H1 (cell line): Measurements from ENCODE around the gene KLK12. TPM values are rescaled to one million over a fixed set of nuclear protein-coding genes. Genes with fewer than 3 reads are reported as not detected.

Source experiments
- CTCF ChIA-PET: fragments of 300-600 bp; sonication (Branson Sonifier 250); formaldehyde crosslinking; loops from one replicate; lab custom pipeline; 2021; ENCODE audit not compliant: partially characterized antibody; lab: Charles Lee
- POLR2A ChIA-PET: fragments of 300-600 bp; sonication (Branson Sonifier 250); formaldehyde crosslinking; loops from one replicate; lab custom pipeline; 2021; ENCODE audit warnings: inconsistent platforms; ENCODE audit not compliant: partially characterized antibody; lab: Charles Lee
- DNase-seq, 2 experiments: peaks; one replicate each; pipeline versions ENCODE4 v3.0.0 to v3.0.0-alpha.2; 2010 to 2022; ENCODE audit warnings: low spot score in 2 of 2, low read depth in 1 of 2, mixed read lengths in 1 of 2
- FAIRE-seq: peaks from 2 replicates; lab custom pipeline; 2011; peaks lifted over from hg19 to GRCh38; lab: Jason Lieb, UNC
- H2AFZ ChIP-seq: 2 replicates; pipeline ENCODE4 v1.8.1; 2012; ENCODE audit warnings: low read length, inconsistent platforms
- H2AK5ac ChIP-seq: 2 replicates; pipeline ENCODE4 v1.6.1; 2013; ENCODE audit warnings: low read depth, low read length
- H2BK120ac ChIP-seq: replicated peaks from 2 replicates; pipeline ENCODE3; 2013; ENCODE audit warnings: low read depth, low read length, inconsistent platforms
- H2BK12ac ChIP-seq: 2 replicates; pipeline ENCODE4 v1.6.1; 2013; ENCODE audit warnings: low read depth, low read length
- H2BK15ac ChIP-seq: 2 replicates; pipeline ENCODE4 v1.6.1; 2013; ENCODE audit warnings: low read length
- H2BK20ac ChIP-seq: 2 replicates; pipeline ENCODE4 v1.6.1; 2013; ENCODE audit warnings: low read length
- H2BK5ac ChIP-seq: 2 replicates; pipeline ENCODE4 v1.6.1; 2013; ENCODE audit warnings: low read depth, low read length
- H3K14ac ChIP-seq: 2 replicates; pipeline ENCODE4 v1.6.1; 2013; ENCODE audit warnings: inconsistent platforms; ENCODE audit not compliant: insufficient read length
- H3K18ac ChIP-seq: 2 replicates; pipeline ENCODE4 v1.6.1; 2013; ENCODE audit warnings: low read length; ENCODE audit errors: extremely low read depth
- H3K23ac ChIP-seq: 2 replicates; pipeline ENCODE4 v1.6.1; 2013; ENCODE audit warnings: inconsistent platforms; ENCODE audit not compliant: insufficient read length
- H3K23me2 ChIP-seq: 2 replicates; pipeline ENCODE4 v1.6.1; 2013; ENCODE audit warnings: low read depth, low read length
- H3K27ac ChIP-seq: 2 replicates; pipeline ENCODE4 v1.6.1; 2011; ENCODE audit warnings: low read depth, low read length, inconsistent platforms
- H3K27me3 ChIP-seq, 4 experiments: replicated peaks in 1 of 4; 1 replicate in 1 of 4; 2 replicates in 3 of 4; pipeline versions ENCODE4 v1.6.1 to v1.8.1; 2011 to 2013; ENCODE audit warnings: low read length in 3 of 4, mild to moderate bottlenecking in 3 of 4, inconsistent platforms in 2 of 4, mixed read lengths in 2 of 4, moderate library complexity in 1 of 4; ENCODE audit not compliant: control insufficient read depth in 3 of 4, insufficient read depth in 3 of 4; ENCODE audit errors: extremely low read depth in 1 of 4
- H3K36me3 ChIP-seq, 4 experiments: 2 replicates each; pipeline versions ENCODE4 v1.6.1 to v1.8.1; 2011 to 2013; ENCODE audit warnings: mild to moderate bottlenecking in 4 of 4, low read length in 3 of 4, moderate library complexity in 2 of 4, control low read depth in 1 of 4, inconsistent platforms in 1 of 4; ENCODE audit not compliant: insufficient read depth in 4 of 4, control insufficient read depth in 2 of 4
- H3K4ac ChIP-seq: replicated peaks from 2 replicates; pipeline ENCODE3; 2013; ENCODE audit warnings: low read length, low read depth, mixed read lengths, inconsistent platforms; ENCODE audit not compliant: insufficient read length
- H3K4me1 ChIP-seq, 4 experiments: replicated peaks in 1 of 4; 1 replicate in 1 of 4; 2 replicates in 3 of 4; pipeline versions ENCODE4 v1.6.1 to v1.8.1; 2011 to 2013; ENCODE audit warnings: low read length in 3 of 4, inconsistent platforms in 2 of 4, mixed read lengths in 1 of 4; ENCODE audit not compliant: insufficient read depth in 4 of 4, control insufficient read depth in 3 of 4
- H3K4me2 ChIP-seq, 2 experiments: 2 replicates each; pipeline versions ENCODE4 v1.6.1 to v1.8.1; 2011 to 2013; ENCODE audit warnings: low read depth in 2 of 2, low read length in 2 of 2, control low read depth in 1 of 2, inconsistent platforms in 1 of 2, mild to moderate bottlenecking in 1 of 2; ENCODE audit not compliant: insufficient read depth in 1 of 2
- H3K4me3 ChIP-seq, 4 experiments: fragments of 200-600, 300-600 bp in 1 of 4; sonication (generic), shearing (Covaris generic), sonication (Bioruptor Twin) in 1 of 4; 2 replicates each; pipeline versions ENCODE4 v1.5.1 to v1.8.1; 2011 to 2016; ENCODE audit warnings: low read length in 4 of 4, low read depth in 3 of 4, control low read depth in 2 of 4, inconsistent platforms in 2 of 4, mild to moderate bottlenecking in 2 of 4, mixed read lengths in 1 of 4, moderate library complexity in 1 of 4; ENCODE audit not compliant: insufficient read depth in 2 of 4; ENCODE audit errors: extremely low read depth in 1 of 4
- H3K56ac ChIP-seq: replicated peaks from 2 replicates; pipeline ENCODE3; 2013; ENCODE audit warnings: low read depth, mild to moderate bottlenecking, mixed read lengths, low read length, inconsistent platforms; ENCODE audit not compliant: insufficient read length
- H3K79me1 ChIP-seq: 2 replicates; pipeline ENCODE4 v1.6.1; 2013; ENCODE audit warnings: low read depth, low read length, control low read depth
- H3K79me2 ChIP-seq, 2 experiments: 2 replicates each; pipeline versions ENCODE4 v1.6.1 to v1.8.1; 2012 to 2013; ENCODE audit warnings: low read length in 2 of 2, mild to moderate bottlenecking in 2 of 2, inconsistent platforms in 1 of 2; ENCODE audit not compliant: insufficient read depth in 2 of 2, control insufficient read depth in 1 of 2
- H3K9ac ChIP-seq, 4 experiments: replicated peaks in 1 of 4; 1 replicate in 1 of 4; 2 replicates in 3 of 4; pipeline versions ENCODE4 v1.6.1 to v1.8.1; 2011 to 2013; ENCODE audit warnings: low read depth in 3 of 4, low read length in 3 of 4, control low read depth in 2 of 4, mild to moderate bottlenecking in 2 of 4, moderate library complexity in 2 of 4, inconsistent platforms in 1 of 4; ENCODE audit errors: extremely low read depth in 1 of 4
- H3K9me3 ChIP-seq, 2 experiments: 2 replicates each; pipeline versions ENCODE4 v1.6.1 to v1.8.1; 2012 to 2013; ENCODE audit warnings: mild to moderate bottlenecking in 2 of 2, moderate library complexity in 2 of 2, control low read depth in 1 of 2, inconsistent platforms in 1 of 2, low read depth in 1 of 2, low read length in 1 of 2, mixed read lengths in 1 of 2; ENCODE audit not compliant: insufficient read depth in 2 of 2
- H4K20me1 ChIP-seq, 2 experiments: replicated peaks in 1 of 2; 2 replicates each; pipeline versions ENCODE3 to v1.8.1; 2011 to 2013; ENCODE audit warnings: inconsistent platforms in 2 of 2, low read length in 2 of 2, mild to moderate bottlenecking in 1 of 2; ENCODE audit not compliant: insufficient read depth in 2 of 2, control insufficient read depth in 1 of 2
- H4K5ac ChIP-seq: 2 replicates; pipeline ENCODE4 v1.6.1; 2013; ENCODE audit warnings: low read length, low read depth, mixed read lengths, inconsistent platforms; ENCODE audit not compliant: insufficient read length
- H4K8ac ChIP-seq: 2 replicates; pipeline ENCODE4 v1.8.0; 2013; ENCODE audit warnings: mild to moderate bottlenecking, moderate library complexity, low read length, inconsistent platforms; ENCODE audit not compliant: insufficient read depth; ENCODE audit errors: extremely low read depth
- H4K91ac ChIP-seq: replicated peaks from 2 replicates; pipeline ENCODE3; 2013; ENCODE audit warnings: low read length, mixed read lengths, inconsistent platforms; ENCODE audit not compliant: insufficient read length
- CBX8 ChIP-seq: fragments of 300-800, 300-1000 bp; sonication (generic); IDR thresholded peaks from 2 replicates; pipeline ENCODE4 v1.7.1; 2016; ENCODE audit warnings: low read depth, low read length, borderline replicate concordance
- CHD1 ChIP-seq: IDR thresholded peaks from 2 replicates; pipeline ENCODE4 v1.6.1; 2012; ENCODE audit warnings: low read depth, low read length, improper control_type of control experiment
- EGR1 ChIP-seq: IDR thresholded peaks from 2 replicates; pipeline ENCODE4 v1.6.1; 2011; ENCODE audit warnings: low read depth, low read length, borderline replicate concordance
- EZH2 ChIP-seq: fragments of 200-600 bp; sonication (generic); IDR thresholded peaks from 2 replicates; pipeline ENCODE4 v1.7.1; 2012; ENCODE audit warnings: low read depth, mild to moderate bottlenecking, moderate library complexity, low read length, inconsistent platforms; ENCODE audit not compliant: severe bottlenecking
- HDAC2 ChIP-seq, 2 experiments: fragments of 300-600 bp in 1 of 2; sonication (generic) in 1 of 2; IDR thresholded peaks; 2 replicates each; pipeline ENCODE4 v1.6.1; 2011 to 2012; ENCODE audit warnings: low read depth in 2 of 2, low read length in 2 of 2, mild to moderate bottlenecking in 2 of 2, moderate library complexity in 2 of 2, borderline replicate concordance in 1 of 2, inconsistent platforms in 1 of 2
- JUND ChIP-seq: IDR thresholded peaks from 2 replicates; pipeline ENCODE4 v1.6.1; 2011; ENCODE audit warnings: mild to moderate bottlenecking, improper control_type of control experiment, low read length
- KDM1A ChIP-seq: fragments of 200-600, 300-600 bp; sonication (generic); IDR thresholded peaks from 2 replicates; pipeline ENCODE4 v1.7.1; 2016; ENCODE audit warnings: mild to moderate bottlenecking, low read length, borderline replicate concordance
- NRF1 ChIP-seq: IDR thresholded peaks from 2 replicates; pipeline ENCODE4 v1.6.1; 2011; ENCODE audit warnings: mild to moderate bottlenecking, low read depth, low read length, improper control_type of control experiment
- SIN3A ChIP-seq, 2 experiments: IDR thresholded peaks in 1 of 2; conservative IDR thresholded peaks in 1 of 2; 2 replicates each; pipeline ENCODE4 v1.6.1; 2011 to 2012; ENCODE audit warnings: low read length in 2 of 2, improper control_type of control experiment in 1 of 2, low read depth in 1 of 2, mild to moderate bottlenecking in 1 of 2
- USF2 ChIP-seq: IDR thresholded peaks from 2 replicates; pipeline ENCODE4 v1.6.1; 2011; ENCODE audit warnings: low read length, improper control_type of control experiment
- WGBS, 2 experiments: shearing (Covaris generic) in 1 of 2; methylation state at CpG; one replicate each; pipeline versions ENCODE4 v1.1.6 to v1.1.7; 2013 to 2015; ENCODE audit warnings: low lambda C conversion rate in 2 of 2, mixed read lengths in 2 of 2, inconsistent platforms in 1 of 2, low coverage in 1 of 2, missing lambda C conversion rate in 1 of 2; ENCODE audit not compliant: insufficient replicate concordance in 2 of 2, insufficient coverage in 1 of 2, insufficient read length in 1 of 2; ENCODE audit errors: extremely low coverage in 1 of 2, missing lambda C conversion rate in 1 of 2; 5-methylcytosine and 5-hydroxymethylcytosine counted together
- polyA plus RNA-seq, 7 experiments: library from polyadenylated mRNA; depleted of rRNA in 3 of 7; stranded (reverse) in 5 of 7; unstranded in 2 of 7; fragments of >200 nt in 5 of 7; fragments of 200-250 nt in 2 of 7; gene quantifications; 1 replicate in 5 of 7; 2 replicates in 1 of 7; 4 replicates in 1 of 7; pipeline versions ENCODE4 v1.2.1 to v1.2.3, GENCODE V29; 2011 to 2013; ENCODE audit warnings: missing spikeins in 2 of 7, mixed read lengths in 2 of 7
- total RNA-seq: library from RNA; stranded (reverse); fragmentation: NEBNext Ultra II Directional; extraction: Animal tissue kit (Norgen Biotek cat#: 25700); gene quantifications from 2 replicates; pipeline ENCODE4 v1.2.1, GENCODE V29; 2021

The KLK12 gene
- total and polyA plus RNA-seq, 2 of the 8 experiments (the other 6 are each of a cell fraction or from before 2014, with no cell fraction given), result 0.24 TPM; not detected in 1

GRCh38 chr19:51005248-51005647 lies 29.6 kb downstream of the KLK12 start:
- WGBS, 2 experiments, result 90% methylated on average over 1 of the region's 1 CpG; no CpG with 5 or more reads in 1 of the 2 experiments
- ChIA-PET POLR2A (no interaction called here), CTCF (no interaction called here)
- no peak overlapping the region for H3K18ac ChIP-seq
- no peaks in the 10 kb centered on the region for H3K36me3 ChIP-seq
- H3K27me3 ChIP-seq, result no peaks in the 10 kb centered on the region; a peak in 1 of 7 replicates
- peaks cover 0 to 18% (median 6%) of the 10 kb centered on the region in 4 experiments; a peak in 6 of 7 replicates for H3K4me1 ChIP-seq
- H3K9me3 ChIP-seq, result no peaks in the 10 kb centered on the region
- H2BK5ac ChIP-seq, result no peak overlapping the region
- H3K56ac ChIP-seq, result no peak overlapping the region
- H2AK5ac ChIP-seq, result no peak overlapping the region
- no peaks in the 10 kb centered on the region for H4K20me1 ChIP-seq
- no peak overlapping the region for H2BK120ac ChIP-seq
- no peak overlapping the region for H2BK20ac ChIP-seq
- no peak overlapping the region for H4K8ac ChIP-seq
- H2BK12ac ChIP-seq, result no peak overlapping the region
- H2BK15ac ChIP-seq, result no peak overlapping the region
- no peak overlapping the region for H3K4me2 ChIP-seq
- H4K91ac ChIP-seq, result no peak overlapping the region
- no peaks in the 10 kb centered on the region for H3K79me1 ChIP-seq
- no peak overlapping the region for H2AFZ ChIP-seq
- no peak overlapping the region for H4K5ac ChIP-seq
- TF ChIP-seq SIN3A (conservative IDR thresholded peaks at IDR 0.05 in 1 of 2, IDR thresholded peaks at IDR 0.05 in 1 of 2; ENCODE audit: low read depth in 1 of 2, low read length in 2 of 2) (no peak), HDAC2 (IDR thresholded peaks at IDR 0.05; ENCODE audit: borderline replicate concordance in 1 of 2, low read depth in 2 of 2, low read length in 2 of 2) (no peak), JUND (no peak), EZH2 (no peak), KDM1A (no peak), CBX8 (no peak), NRF1 (no peak), EGR1 (no peak), CHD1 (no peak), USF2 (no peak)
- no peak for FAIRE-seq
- H3K23ac ChIP-seq, result no peak overlapping the region
- no peak overlapping the region for H3K14ac ChIP-seq
- DNase-seq, result no peak
- H3K4ac ChIP-seq, result no peak overlapping the region
- no peaks in the 10 kb centered on the region for H3K79me2 ChIP-seq
- no peak overlapping the region for H3K9ac ChIP-seq
- H3K23me2 ChIP-seq, result no peaks in the 10 kb centered on the region
- no peak overlapping the region for H3K27ac ChIP-seq
- H3K4me3 ChIP-seq, result no peak overlapping the region
